ENCODE data around the gene ZFP1.

Gene ZFP1

DNA sequence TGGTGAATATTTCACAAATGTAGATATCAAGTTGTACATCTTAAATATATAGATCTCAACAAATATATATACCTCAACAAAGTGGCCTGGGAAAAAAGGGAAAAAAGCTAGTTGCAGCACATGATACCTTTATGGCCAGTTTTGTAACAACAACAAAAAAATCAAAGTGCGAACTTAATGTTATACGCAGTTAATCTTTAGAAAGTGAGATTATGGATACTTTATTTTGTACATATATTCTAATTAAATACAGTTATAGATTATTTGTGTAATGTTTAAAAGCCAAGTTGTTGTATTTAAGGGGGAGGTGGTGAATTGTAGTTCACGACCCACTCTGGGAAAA, 385 bp upstream of the ZFP1 start:
- DNase-seq (ENCODE audit: extremely low read depth in 1 of 2, low read depth in 1 of 2), result no peak

DNA sequence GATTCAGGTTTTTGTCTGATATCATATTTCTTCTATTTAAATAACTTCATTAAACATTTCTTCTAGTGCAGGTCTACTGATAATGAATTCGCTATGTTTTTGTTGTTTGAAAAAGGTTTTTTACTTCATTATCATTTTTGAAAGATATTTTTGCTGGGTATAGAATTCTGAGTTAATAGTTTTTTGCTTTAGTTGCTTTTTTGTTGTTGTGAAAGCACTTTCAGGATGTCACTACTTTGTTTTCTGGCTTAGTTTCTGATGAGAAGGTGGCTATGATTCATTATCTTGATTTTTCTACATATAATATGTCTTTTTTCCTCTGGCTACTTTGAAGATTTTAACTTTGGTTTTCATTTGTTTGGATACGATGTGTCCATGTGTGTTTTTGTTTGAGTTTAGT, 3.5 kb downstream of the ZFP1 start:
- no peak for DNase-seq (ENCODE audit: extremely low read depth in 1 of 2, low read depth in 1 of 2)

DNA sequence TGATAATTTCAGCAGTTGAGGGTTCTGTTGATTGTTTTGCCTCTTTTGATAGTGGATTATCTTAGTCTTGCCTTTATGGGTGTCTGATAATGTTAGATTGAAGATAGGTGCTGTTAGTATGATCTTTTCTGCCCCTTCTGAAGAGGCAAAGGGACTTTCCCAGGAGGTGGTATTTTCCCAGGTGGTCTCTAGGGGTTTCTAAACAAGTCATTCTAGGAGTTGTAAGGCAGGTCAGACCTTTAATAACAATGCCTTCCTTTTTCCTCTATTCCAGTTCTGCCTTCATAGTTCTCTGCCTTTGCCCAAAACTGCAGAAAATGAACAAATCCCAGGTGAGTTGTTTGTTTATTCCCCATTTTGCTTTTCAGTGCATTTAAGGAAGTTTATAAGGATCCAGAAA, 4.3 kb downstream of the ZFP1 start:
- no peak for DNase-seq (ENCODE audit: extremely low read depth in 1 of 2, low read depth in 1 of 2)

DNA sequence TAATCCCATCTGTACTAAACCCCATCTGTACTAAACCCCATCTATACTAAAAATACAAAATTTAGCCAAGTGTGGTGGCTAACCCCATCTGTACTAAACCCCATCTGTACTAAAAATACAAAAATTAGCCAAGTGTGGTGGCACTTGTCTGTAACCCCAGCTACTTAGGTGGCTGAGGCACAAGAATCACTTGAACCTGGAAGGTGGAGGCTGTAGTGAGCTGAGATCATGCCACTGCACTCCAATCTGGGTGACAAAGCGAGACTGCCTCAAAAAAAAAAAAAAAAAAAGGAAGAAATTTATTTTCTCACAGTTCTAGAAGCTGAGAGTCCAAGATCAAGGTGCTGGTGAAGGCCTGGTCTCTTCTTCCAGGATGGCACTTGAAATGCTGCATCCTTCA, 12.1 kb downstream of the ZFP1 start:
- DNase-seq (ENCODE audit: extremely low read depth in 1 of 2, low read depth in 1 of 2), result no peak

DNA sequence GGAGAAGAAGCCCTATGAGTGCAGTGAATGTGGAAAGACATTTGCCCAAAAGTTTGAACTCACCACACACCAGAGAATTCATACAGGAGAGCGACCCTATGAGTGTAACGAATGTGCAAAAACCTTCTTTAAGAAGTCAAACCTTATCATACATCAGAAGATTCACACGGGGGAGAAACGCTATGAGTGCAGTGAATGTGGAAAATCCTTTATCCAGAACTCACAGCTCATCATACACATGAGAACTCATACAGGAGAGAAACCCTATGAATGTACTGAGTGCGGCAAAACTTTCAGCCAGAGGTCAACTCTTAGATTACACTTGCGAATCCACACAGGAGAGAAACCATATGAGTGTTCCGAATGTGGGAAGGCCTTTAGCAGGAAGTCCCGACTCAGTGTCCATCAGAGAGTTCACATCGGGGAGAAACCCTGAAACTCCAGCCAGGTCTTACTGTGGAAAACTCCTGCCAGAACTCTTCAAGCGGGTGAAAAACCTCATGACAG, 21.6 kb downstream of the ZFP1 start:
- DNase-seq (ENCODE audit: extremely low read depth in 1 of 2, low read depth in 1 of 2), result no peak

DNA sequence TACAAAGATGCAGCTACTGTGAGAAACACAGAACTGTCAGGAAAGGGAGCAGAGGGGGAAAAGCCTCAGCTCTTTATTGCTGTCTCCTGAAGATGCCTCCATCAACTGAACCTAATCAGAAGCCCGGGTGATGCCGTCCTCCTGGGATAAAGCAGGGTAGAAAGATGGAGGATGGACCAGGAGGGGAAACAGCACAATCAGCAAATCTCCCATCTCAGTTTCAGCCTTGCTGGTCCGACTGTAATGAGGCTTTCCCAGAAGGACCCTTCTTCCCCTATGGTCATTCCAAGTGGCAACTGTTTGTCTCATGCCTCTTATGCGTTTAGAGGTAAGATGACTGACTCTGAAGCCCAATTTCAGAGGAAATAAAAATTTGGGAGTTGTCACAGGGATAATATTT, 24.3 kb downstream of the ZFP1 start:
- no peak for DNase-seq (ENCODE audit: extremely low read depth in 1 of 2, low read depth in 1 of 2)

DNA sequence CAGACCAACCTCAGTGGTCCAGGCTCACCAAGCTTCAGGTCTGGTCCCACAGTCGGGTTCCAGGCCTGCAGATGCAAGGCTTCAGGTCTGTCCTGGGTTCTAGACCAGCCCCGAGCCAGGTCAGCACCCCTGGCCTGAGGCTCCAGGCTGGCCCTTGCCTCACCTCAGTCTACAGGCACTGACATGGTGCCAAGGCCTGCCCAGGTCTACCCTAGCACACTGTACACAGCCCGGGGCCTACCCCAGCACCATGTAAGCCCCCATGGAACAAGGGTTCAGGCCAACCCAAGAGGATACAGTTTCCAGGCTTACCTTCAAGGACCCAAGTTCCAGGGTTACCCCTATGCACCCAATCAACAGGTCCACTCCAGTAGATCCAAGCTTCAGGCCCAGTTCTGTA, 26.8 kb downstream of the ZFP1 start:
- no peak for DNase-seq (ENCODE audit: extremely low read depth in 1 of 2, low read depth in 1 of 2)

DNA sequence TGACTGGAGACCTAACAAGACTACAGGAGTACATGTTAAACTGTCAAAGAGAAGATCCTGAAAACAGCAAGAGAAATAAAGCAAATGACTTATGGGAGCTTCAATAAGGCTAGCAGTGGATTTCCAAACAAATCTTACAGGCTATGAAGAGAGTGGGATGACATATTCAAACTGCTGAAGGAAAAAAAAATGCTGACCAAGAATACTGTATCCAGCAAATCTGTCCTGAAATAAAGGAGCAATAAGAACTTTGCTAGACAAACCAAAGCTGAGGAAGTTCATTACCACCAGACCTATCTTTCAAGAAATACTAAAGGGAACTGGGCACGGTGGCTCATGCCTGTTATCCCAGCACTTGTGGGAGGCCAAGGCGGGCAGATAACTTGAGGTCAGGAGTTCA, 28.6 kb downstream of the ZFP1 start:
- DNase-seq (ENCODE audit: extremely low read depth in 1 of 2, low read depth in 1 of 2), result no peak

DNA sequence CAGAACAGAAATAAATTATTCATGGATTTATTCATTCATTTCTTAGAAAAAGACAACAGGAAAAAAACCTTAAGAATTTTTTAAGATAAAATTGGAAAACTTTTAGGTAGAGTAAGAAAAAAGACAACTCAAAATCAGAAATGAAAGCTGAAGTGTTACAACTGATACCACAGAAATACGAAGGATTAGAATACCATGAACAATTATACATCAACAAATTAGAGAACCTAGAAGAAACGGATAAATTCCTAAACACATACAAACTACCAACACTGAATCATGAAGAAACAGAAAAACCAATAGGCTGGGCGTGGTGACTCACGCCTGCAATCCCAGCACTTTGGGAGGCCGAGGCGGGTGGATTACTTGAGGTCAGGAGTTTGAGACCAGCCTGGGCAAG, 30.9 kb downstream of the ZFP1 start:
- no peak for DNase-seq (ENCODE audit: extremely low read depth in 1 of 2, low read depth in 1 of 2)

DNA sequence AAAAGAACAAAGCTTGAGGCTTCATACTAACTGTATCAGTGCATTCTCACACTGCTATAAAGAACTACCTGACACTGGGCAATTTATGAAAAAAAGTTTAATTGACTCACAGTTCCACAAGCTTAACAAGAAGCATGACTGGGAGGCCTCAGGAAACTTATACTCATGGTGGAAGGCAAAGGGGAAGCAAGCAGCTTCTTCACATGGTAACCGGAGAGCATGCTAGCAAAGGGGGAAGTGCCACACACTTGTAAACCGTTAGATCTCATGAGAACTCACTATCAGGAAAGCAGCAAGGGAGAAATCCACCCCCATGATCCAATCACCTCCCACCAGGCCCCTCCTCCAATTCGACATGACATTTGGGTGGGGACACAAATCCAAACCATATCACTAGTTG, 33.3 kb downstream of the ZFP1 start:
- DNase-seq (ENCODE audit: extremely low read depth in 1 of 2, low read depth in 1 of 2), result no peak

DNA sequence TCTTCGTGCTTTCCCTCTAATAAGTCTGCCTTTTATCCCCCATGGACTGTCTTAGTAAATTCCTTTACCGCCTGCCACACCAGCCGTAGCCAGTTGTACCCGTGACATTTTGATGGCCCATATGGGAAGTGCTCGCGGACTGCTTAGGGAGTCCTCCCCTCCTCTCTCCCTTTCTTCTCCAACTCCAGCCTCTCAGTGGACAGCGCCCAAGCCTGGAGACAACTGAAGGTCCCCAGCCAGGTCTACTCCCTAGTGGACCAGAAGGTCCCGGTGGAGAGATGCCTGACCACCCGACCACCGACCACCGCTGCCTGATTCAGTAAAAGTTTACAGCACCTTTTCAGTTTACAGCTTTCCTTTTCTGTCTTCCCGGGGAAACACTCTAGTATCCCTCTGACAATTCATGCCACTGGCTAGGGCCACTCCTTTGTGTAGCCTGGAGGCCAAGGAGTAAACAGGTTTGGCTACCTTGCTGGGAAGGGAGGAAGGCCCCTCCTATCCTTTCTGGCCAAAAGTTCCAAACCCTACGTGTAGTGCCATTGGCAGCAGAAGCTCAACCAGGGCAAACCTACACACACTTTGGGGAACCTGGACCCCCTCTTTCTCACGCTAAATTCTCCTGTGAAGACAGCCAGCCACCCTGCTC, 40.6 kb downstream of the ZFP1 start:
- DNase-seq (ENCODE audit: extremely low read depth in 1 of 2, low read depth in 1 of 2), result no peak

DNA sequence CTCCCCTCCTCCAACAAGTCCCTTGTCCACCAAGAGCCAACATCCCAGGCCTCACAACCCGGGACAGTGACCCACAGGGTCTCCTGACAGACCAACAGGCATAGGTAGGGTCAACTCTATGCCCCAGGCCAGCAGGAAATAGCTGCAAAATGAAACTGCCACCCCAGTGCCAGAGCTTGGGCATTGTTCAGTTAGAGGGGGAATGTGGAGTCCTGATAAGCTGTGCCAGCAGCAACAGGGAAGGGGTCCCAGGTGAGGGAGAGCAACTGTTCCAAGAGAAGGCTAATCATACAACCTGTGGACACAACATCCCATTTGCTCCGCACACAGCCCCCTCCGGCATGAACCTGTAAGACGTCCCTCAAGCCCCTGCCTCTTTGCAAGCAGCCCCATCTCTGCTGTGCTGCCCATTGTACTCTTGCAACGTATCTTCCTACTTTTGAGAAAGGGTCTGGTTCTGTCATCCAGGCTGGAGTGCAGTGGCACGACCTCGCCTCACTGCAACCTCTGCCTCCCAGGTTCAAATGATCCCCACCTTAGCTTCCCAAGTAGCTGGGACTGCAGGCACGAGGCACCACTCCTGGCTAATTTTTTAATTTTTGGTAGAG, 41.4 kb downstream of the ZFP1 start:
- DNase-seq (ENCODE audit: extremely low read depth in 1 of 2, low read depth in 1 of 2), result no peak

DNA sequence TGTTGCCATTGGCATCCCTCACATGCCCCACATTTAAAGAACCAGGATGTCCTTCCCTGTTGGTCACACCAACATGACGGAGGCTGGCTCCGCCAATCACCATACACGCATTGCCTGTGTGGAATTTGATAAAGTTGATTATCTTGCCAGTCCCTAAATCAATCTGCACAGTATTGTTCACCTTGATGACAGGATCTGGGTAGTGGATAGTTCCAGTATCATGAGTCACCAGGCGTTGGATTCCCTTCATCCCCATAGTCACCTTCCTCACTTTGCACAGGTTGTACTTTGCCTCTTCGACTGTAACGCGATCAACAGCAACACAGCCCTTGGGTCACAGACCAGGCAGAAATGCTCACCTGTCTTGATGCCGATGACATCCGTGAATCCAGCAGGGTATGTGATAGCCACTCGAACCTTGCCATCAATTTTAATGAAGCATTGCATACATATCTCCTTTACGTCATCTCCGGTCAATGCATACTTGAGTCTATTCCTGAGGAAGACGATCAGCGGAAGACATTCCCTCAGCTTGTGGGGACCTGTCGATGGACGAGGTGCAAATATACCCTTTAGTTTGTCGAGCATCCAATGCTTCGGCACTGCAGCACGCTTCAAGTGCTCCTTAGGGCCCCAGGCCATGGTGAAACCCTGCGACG, 44.4 kb downstream of the ZFP1 start:
- no peak for DNase-seq (ENCODE audit: extremely low read depth in 1 of 2, low read depth in 1 of 2)

DNA sequence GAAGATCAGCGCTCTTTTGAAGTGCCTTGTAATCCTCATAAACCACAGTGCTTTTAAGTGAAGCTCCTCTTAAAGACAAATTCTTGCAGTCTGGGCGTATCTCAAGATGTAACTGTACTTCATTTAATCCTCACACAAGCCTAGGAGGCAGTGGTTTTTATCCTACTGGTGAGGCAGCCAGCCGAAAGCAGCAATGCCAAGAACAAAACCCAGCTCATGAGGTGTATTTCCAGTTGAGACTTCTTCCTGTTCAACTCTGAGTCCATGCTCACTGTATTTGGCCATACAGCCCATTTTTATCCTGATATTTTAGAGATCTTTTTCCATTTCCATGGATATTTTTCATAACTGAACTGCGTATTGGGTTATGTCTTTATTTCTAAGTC, 44.9 kb downstream of the ZFP1 start:
- DNase-seq (ENCODE audit: extremely low read depth in 1 of 2, low read depth in 1 of 2), result no peak

DNA sequence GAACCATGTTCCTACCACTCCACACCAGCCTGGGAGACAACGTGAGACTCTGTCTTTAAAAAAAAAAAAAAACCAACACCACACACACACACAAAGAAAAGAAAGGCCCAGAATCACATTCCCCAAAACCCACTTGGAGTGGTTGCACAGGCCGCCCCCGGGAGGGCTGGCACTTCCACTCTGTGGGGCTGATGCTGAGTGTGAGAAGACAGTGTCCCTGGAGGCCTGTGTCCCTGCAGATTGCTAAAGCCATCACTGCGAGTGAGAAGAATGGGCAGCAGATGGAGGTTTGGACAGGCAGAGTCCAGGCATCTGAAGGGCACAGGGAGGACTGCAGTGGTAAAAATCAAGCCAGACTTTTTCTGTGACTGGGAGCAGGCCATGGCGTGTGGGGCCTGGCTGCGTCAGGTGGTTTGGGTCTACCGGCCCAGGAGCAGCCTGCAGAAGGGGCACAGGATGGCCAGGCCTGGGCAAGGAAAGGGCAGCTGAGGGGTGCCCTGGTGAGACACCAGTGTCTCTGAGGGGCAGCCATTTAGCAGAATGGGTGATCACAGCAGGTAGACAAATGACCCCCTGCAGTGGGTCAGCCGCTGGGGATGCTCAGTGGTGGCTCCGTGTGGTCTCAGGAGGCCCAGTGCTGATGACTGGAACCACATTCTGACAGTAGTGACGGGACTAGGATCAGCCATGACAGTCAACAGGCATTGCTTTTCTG, 45.6 kb downstream of the ZFP1 start:
- DNase-seq (ENCODE audit: extremely low read depth in 1 of 2, low read depth in 1 of 2), result no peak

DNA sequence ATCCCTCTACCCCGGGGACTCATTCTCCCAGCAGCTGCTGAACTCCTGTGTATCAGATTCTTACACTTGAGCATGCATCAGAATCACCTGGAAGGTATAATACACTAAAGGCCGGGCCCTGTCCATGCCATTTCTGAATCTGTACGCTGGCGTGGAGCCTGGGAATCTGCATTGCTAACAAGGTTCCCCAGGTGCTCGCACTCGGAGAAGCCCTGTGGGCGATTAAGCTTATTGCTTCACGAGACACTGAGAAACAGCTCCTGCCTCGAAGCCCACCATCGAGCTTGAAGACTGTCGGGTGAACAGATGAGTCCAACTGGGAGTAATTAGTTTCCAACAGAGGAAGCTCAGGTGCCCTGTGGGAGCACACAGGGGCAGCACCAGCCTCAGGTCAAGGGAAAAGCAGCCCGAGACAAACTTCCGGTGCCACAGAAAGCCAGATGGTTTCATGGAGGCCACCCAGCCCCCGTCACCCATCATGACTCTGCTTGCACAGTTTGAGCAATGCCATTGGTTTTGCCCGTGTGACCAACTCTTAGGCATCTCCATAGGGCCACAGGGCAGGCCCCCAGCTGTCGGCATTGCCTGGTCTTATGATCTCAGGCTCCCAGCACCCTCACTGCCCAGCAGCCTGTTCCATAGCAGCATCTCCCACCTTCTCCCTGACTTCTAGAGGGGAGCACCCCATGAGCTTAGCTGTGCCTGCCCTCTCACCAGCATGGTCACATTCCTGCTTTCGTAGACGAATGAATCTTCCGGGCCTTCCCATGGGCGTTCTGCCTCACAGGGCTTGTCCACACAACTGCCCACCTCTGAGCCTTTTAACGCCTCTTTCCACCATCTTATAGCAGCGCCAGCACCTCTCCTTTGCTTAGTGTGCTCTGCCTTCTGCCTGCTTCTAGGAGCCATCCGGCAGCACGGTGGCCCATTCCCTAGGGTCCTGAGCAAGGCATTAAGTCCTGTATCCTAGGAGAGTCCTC, 47.8 kb downstream of the ZFP1 start:
- DNase-seq (ENCODE audit: extremely low read depth in 1 of 2, low read depth in 1 of 2), result no peak

DNA sequence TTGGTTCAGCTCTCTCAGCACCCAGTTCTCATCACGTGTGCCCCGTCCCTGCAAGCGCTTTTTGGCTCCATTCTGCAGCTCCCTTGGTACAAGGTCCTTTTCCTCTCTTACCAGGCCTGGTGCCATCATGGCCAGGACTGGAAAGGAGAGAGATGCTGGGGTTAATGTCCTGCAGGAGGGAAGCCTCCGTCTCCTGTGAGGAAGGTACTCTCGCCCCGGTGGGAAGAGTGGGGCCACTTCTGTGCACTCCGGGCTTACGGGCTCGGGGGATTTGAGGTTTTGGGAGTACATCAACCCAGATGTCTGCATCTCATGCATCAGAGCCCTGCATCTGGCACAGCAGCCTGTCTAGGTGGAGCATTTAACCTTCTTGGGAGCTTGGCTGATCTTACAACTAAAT, 48.5 kb downstream of the ZFP1 start:
- no peak for DNase-seq (ENCODE audit: extremely low read depth in 1 of 2, low read depth in 1 of 2)

DNA sequence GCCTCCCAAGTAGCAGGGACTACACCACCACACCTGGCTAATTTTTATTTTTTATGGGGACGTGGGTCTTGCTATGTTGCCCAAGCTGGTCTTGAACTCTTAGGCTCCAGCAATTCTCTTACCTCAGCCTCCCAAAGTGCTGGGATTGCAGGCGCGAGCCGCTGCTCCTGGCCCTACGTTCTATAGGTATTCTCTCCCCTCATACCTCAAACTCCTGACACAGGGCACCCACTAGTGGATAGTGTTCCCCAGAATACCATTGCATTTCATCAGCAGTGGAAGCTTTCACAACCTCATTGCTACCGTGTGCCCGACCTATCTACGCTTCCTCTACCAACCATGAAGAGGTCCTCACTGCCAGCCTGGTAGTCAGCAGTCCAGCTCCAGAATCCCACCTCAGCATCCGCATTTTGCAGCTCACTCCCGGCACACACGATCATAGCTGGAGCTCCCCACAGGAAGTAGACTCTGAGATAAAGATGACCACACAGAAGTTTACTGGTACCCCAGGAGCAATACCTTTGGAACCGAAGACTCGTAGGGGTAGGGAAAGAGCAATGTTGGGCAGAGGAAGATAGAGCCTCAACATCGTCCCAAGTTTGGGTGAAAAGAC, 49.3 kb downstream of the ZFP1 start:
- no peak for DNase-seq (ENCODE audit: extremely low read depth in 1 of 2, low read depth in 1 of 2)

DNA sequence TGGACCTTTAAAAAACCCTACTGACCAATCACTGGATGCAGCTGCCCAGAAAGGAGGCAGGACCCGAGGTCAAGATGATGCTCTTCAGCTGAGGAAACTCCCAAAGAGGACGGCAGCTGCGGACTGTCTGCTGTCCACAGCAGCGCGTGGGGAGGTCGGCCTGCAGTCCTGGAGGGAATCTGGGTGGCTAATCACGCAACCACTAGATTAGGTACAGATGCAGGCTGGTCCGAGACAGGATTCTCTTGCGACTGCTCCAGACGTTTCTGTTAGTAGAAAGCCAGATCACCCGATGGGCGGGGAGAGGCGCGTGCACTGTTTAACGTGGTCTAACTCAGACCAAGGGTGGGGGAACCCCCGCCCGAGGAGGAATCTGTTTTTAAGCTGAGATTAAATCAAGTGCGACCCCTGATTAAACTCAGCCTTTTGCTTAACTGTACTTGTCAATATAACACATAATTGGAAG, 49.8 kb downstream of the ZFP1 start:
- DNase-seq (ENCODE audit: extremely low read depth in 1 of 2, low read depth in 1 of 2), result no peak

DNA sequence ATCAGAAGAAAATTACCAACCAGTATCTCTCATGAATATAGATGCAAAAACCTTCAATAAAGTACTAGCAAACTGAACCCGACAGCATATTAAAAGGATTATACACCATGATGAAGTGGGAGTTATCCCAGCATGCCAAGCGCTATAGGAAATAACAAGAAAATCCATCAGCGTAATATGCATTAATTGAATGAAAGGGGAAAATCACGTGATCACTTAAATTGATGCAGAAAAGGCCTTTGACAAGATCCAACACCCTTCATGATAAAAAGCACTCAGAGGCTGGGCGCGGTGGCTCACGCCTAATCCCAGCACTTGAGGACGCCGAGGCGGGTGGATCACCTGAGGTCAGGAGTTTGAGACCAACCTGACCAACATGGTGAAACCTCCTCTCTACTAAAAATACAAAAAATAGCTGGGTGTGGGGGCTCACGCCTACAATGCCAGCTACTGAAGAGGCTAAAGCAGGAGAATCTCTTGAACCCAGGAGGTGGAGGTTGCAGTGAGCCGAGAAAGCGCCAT, 53.8 kb downstream of the ZFP1 start:
- no peak for DNase-seq (ENCODE audit: extremely low read depth in 1 of 2, low read depth in 1 of 2)

Measured in activated CD8-positive, alpha-beta memory T cell treated with anti-CD3 and anti-CD28 coated beads for 1 hour (primary cell).